ENCODE results near the gene MAPK10. TPM values are rescaled to one million over a fixed set of nuclear protein-coding genes. Genes with fewer than 3 reads are reported as not detected.

The MAPK10 gene
- total and polyA plus RNA-seq, 2 of the 8 experiments (the other 6 are each of a cell fraction or from before 2014, with no cell fraction given) = 2.5 to 3.1 TPM

- no peak overlapping the region for H3K56ac ChIP-seq (replicated peaks; ENCODE audit: insufficient read length, low read depth, low read length)
- no peaks in the 10 kb centered on the region for H4K20me1 ChIP-seq (replicated peaks in 1 of 2; ENCODE audit: control insufficient read depth in 1 of 2, insufficient read depth in 2 of 2, low read length in 2 of 2)
- H3K27me3 ChIP-seq (replicated peaks in 1 of 4; ENCODE audit: control insufficient read depth in 3 of 4, extremely low read depth in 1 of 4, insufficient read depth in 3 of 4, low read length in 3 of 4) = no peaks in the 10 kb centered on the region
- 89% methylated on average over 2 of the region's 2 CpGs; no CpG with 5 or more reads in 1 of the 2 experiments for WGBS, 2 experiments (ENCODE audit: extremely low coverage in 1 of 2, insufficient coverage in 1 of 2, insufficient read length in 1 of 2, insufficient replicate concordance in 2 of 2, low coverage in 1 of 2, low lambda C conversion rate in 2 of 2, missing lambda C conversion rate in 1 of 2)
- H3K23me2 ChIP-seq (ENCODE audit: low read depth, low read length) = no peaks in the 10 kb centered on the region
- H2BK15ac ChIP-seq (ENCODE audit: low read length) = no peak overlapping the region
- no peak overlapping the region for H4K5ac ChIP-seq (ENCODE audit: insufficient read length, low read depth, low read length)
- no peak overlapping the region for H3K23ac ChIP-seq (ENCODE audit: insufficient read length)
- H3K4me1 ChIP-seq (replicated peaks in 1 of 4; ENCODE audit: control insufficient read depth in 3 of 4, insufficient read depth in 4 of 4, low read length in 3 of 4) = peaks cover 0 to 4% (median 0%) of the 10 kb centered on the region in 4 experiments; a peak in 1 of 7 replicates
- no peak overlapping the region for H4K91ac ChIP-seq (replicated peaks; ENCODE audit: insufficient read length, low read length)
- H3K14ac ChIP-seq (ENCODE audit: insufficient read length) = no peak overlapping the region
- H2BK12ac ChIP-seq (ENCODE audit: low read depth, low read length) = no peak overlapping the region
- no peak overlapping the region for H2BK120ac ChIP-seq (replicated peaks; ENCODE audit: low read depth, low read length)
- TF ChIP-seq JUND (IDR thresholded peaks at IDR 0.05; ENCODE audit: low read length) (no peak), EGR1 (IDR thresholded peaks at IDR 0.05; ENCODE audit: borderline replicate concordance, low read depth, low read length) (no peak), FOSL1 (IDR thresholded peaks at IDR 0.05; ENCODE audit: insufficient read depth, low read depth, low read length) (no peak), RXRA (IDR thresholded peaks at IDR 0.05; ENCODE audit: insufficient read depth, low read depth, low read length) (no peak)
- H3K18ac ChIP-seq (ENCODE audit: extremely low read depth, low read length) = no peak overlapping the region
- no peak overlapping the region for H3K4ac ChIP-seq (replicated peaks; ENCODE audit: insufficient read length, low read depth, low read length)
- no peak for FAIRE-seq
- H3K4me3 ChIP-seq (ENCODE audit: extremely low read depth in 1 of 4, insufficient read depth in 2 of 4, low read depth in 3 of 4, low read length in 4 of 4) = no peak overlapping the region
- no peaks in the 10 kb centered on the region for H3K79me1 ChIP-seq (ENCODE audit: low read depth, low read length)
- no peaks in the 10 kb centered on the region for H3K79me2 ChIP-seq (ENCODE audit: control insufficient read depth in 1 of 2, insufficient read depth in 2 of 2, low read length in 2 of 2)
- H3K9me3 ChIP-seq (ENCODE audit: insufficient read depth in 2 of 2, low read depth in 1 of 2, low read length in 1 of 2) = no peaks in the 10 kb centered on the region
- H3K9ac ChIP-seq (replicated peaks in 1 of 4; ENCODE audit: extremely low read depth in 1 of 4, low read depth in 3 of 4, low read length in 3 of 4) = no peak overlapping the region
- DNase-seq (ENCODE audit: low read depth in 1 of 2, low spot score in 2 of 2) = no peak
- no peak overlapping the region for H2BK5ac ChIP-seq (ENCODE audit: low read depth, low read length)
- H3K36me3 ChIP-seq (ENCODE audit: control insufficient read depth in 2 of 4, insufficient read depth in 4 of 4, low read length in 3 of 4) = no peaks in the 10 kb centered on the region
- H2AFZ ChIP-seq (ENCODE audit: low read length) = no peak overlapping the region
- no peak overlapping the region for H2AK5ac ChIP-seq (ENCODE audit: low read depth, low read length)
- no peak overlapping the region for H3K27ac ChIP-seq (ENCODE audit: low read depth, low read length)
- no peak overlapping the region for H4K8ac ChIP-seq (ENCODE audit: extremely low read depth, insufficient read depth, low read length)
- H2BK20ac ChIP-seq (ENCODE audit: low read length) = no peak overlapping the region
- CTCF ChIA-PET (ENCODE audit: partially characterized antibody) = interaction anchor here (1.5 kb wide), 1 partner anchor 88 kb away, joined by 3 read pairs; no protein-coding TSS in a partner anchor
- no peak overlapping the region for H3K4me2 ChIP-seq (ENCODE audit: insufficient read depth in 1 of 2, low read depth in 2 of 2, low read length in 2 of 2)
- POLR2A ChIA-PET (ENCODE audit: partially characterized antibody) = no interaction called here
Observed at GRCh38 chr4:86131456-86131855, 228.4 kb downstream of the MAPK10 start.
